DMS153 treated with DMSO at 0.1 percent for 48 hours (cell line): ENCODE measurements around the gene ACTR1A.
"Not testable (repeated sequence)": the region's sequence is repeated elsewhere in the genome, so short reads cannot be mapped to it uniquely, and the experiment has no call there.

Experiments
- DNase-seq: peaks from one replicate; lab custom pipeline; 2025; ENCODE audit not compliant: unreplicated experiment; lab: John Stamatoyannopoulos, UW

The ACTR1A gene

DNA sequence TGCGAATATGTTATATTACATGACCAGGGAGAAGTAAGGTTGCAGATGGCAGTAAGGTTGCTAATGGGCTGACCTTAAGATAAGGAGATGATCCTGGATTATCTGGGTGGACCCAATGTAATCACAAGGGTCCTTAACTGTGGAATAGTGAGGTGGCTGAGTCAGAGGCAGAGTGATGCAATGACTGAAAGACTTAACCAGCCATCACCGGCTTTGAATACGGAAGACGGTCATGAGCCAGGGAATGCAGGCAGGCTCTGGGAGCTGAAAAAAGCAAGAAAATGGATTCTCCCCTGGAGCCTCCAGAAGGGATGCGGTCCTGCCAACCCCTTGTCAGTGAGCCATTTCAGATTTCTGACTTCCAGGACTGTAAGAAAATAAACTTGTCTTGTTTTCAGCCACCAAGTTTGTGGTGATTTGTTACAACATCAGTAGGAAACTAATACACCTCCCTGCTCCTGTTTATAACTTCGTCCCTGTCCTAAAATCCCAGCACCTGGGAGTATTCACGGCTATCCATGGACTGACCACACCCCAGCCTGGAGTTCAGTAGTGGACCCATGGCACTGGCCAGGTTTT, 46.5 kb downstream of the ACTR1A start:
- no peak for DNase-seq

DNA sequence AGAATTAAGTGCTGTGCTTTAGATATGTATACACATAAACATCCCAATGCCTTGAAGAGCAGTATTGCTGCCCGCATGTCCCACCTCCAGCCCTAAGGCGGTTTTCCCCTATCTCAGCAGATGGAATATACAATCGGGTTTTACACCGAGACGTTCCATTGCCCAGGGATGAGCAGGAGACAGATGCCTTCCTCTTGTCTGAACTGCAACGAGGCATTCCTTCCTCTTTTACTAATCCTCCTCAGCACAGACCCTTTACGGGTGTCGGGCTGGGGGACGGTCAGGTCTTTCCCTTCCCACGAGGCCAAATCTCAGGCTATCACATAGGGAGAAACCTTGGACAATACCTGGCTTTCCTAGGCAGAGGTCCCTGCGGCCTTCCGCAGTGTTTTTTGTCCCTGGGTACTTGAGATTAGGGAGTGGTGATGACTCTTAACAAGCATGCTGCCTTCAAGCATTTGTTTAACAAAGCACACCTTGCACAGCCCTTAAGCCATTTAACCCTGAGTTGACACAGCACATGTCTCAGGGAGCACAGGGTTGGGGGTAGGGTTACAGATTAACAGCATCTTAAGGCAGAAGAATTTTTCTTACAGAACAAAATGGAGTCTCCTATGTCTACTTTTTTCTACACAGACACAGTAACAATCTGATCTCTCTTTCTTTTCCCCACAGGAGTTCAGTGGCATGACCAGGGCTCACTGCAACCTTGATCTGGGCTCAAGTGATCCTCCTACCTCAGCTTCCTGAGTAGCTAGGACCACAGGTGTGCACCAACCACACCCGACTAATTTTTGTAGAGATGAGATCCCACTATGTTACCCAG, 47.6 kb downstream of the ACTR1A start:
- DNase-seq, result not testable (repeated sequence)

DNA sequence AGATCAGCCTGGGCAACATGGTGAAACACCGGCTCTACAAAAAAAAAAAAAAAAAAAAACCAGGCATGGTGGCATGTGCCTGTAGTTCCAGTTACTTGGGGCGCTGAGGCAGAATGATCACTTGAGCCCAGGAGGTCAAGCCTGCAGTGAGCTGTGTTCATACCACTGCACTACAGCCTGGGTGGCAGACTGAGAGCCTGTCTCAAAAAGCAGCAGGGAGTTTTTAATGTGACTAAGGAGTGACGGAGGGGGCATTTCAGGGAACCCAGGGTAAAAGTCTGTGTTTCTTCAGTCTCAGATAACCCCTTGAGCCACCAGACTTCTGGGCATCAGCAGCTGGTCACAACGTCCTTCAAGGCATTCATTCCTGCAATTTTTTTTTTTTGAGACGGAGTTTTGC, 49.0 kb downstream of the ACTR1A start:
- no peak for DNase-seq

DNA sequence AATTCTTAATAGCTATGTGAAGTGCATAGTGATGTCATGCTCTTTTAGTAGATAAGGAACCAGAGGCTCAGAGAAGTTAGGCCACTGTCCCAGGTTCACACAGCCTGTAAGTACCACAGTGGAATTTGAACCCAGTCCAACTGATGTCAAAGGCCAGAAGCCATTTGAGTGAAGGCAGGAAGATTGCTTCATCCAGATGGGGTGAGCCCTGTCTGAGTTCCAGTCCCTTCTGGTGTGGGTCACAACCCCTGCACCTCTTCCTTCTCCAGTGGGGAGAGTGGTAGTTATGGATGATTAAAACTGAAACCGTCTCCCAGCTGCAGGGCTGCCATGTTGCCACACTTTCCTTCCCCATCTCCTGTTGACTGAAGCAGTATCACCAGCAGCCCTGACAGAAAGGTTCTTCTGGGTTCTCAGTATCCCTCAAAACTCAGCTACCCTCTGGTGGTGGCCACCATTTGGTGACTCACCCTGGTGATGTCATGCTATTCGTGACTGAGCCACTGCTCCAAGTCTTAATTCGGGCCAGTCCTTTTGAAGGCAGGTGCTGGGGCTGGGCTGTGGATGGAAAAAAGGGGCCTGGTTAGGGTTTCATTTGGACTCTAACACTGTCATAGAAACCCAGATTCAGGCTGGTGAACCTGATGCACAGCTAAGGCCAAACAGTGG, 49.7 kb downstream of the ACTR1A start:
- no peak for DNase-seq

DNA sequence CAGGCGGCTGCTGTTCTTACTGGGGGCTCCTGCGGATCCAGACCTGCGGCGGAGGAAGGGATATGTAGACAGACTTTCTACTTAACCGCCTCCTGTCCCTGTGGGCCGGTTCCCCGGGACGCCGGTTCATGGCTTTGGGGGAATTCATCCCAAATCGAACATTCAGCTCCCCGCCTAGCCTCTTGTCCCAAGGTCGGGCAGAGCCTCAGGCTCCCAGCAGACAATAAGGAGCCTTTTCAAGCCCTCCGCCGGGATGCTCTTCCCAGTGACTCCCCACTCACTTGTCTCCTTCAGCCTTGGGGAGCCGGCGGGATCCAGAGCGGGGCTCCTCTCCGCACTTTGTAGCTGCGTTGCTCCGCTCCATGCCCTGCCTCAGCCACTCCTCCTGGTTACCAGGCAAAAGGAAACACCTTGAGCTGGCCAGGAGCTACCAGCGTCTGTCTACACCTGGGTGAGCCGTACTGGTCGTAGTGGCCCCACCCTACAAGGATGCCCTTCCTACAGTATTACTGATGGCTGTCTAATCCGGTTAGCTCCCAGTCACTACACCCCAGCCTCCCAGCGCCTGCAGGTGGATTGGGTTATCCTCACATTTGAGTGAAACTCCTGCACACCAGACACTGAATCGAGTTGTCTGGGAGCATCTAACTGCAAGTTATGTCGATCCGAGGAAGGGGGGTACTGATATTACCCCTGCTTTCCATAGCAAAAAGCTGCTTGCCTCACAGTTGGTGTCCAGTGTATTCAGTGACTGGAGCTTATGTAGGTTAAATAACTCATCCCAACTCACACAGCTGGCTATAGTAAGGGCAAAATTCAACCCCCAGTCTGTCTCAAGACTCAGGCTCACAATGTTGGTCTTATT, 51.2 kb downstream of the ACTR1A start, which contains the start of gene C10orf95:
Gene C10orf95 (minus strand): TSS at position 439 of the 865 bp plus-strand sequence. CDS start 450 bp downstream, outside the sequence.
- DNase-seq, result no peak

DNA sequence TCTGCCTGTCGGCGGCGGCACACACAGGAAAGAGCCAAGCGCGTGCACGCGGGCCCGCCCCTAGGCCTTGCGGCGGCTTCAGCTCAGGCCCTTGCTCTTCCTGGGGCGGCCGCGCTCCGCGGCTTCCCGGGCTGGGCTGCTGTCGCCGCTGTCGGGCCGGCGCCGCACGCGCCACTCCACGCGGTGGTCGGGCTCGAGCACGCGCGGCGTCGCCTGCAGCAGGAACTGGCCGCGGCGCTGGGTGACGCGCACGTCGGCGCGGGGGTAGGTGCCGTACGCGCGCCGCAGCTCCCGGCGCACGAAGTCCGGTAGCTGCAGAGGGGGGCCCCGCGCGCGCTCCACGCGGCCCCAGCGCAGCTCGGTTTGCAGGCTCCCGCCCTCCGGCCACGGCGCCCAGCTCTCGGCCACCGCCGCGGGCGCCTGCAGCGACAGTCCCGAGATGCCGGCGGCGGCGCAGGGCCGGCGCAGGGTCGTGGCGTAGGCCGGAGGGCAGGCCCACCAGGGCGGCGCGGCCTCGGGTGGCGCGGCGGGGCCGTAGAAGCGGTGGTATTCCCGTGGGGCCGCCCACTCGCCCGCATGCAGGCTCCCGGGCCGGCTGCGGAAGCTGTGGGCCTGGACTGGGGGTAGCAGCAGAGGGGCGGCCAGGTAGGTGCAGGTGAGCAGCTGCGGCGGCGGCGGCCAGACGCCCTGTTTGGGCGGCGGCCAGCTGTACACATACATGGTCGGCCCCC, 52.0 kb downstream of the ACTR1A start:
- DNase-seq, result peak; percentile 71

DNA sequence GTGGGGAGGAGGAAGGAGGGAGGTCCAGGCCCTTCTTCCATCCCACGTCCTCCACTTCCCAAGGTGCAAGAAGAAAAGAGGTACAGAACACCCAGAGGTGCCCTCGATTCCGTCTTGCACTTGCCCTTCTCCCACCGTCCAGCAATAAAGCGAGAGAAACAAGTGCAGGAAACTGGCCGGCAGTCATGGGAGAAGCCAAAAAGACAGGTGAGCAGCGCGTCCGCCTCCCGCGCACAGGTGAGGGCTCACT, 52.5 kb downstream of the ACTR1A start:
- DNase-seq, result no peak

DNA sequence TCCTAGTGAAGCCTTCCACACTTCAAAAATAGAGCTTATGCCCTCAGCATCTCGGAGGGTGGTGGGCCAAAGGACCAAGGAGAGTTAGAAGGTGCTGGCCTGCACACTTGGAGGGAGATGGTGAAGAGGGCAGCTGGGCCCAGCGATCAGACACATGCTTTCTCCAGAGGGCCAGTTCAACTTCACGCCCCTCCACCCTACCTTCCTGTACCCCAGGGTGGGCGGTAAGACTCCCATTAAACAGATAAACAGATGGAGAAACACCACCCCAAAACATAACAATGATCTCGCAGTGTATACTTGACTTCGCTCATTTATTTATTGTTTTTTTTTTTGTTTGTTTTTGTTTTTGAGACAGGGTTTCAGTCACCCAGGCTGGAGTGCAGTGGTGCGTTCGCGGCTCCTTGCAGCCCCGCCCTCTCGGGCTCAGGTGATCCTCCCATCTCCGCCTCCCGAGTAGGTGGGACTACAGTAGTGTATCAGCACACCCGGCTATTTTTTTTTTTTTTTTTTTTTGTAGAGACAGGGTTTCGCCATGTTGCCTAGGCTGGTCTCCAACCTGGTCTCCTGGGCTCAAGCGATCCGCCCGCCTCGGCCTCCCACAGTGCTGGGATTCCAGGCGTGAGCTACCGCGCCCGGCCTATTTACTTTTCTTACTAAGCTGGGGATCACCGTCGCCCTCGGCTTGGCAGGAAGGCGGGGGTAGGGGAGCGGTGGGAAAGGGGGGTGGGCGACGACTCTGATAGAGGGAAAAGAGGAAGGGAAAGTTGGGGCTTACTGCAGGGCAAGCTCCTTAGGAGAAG, 53.0 kb downstream of the ACTR1A start:
- DNase-seq, result peak; percentile 39

DNA sequence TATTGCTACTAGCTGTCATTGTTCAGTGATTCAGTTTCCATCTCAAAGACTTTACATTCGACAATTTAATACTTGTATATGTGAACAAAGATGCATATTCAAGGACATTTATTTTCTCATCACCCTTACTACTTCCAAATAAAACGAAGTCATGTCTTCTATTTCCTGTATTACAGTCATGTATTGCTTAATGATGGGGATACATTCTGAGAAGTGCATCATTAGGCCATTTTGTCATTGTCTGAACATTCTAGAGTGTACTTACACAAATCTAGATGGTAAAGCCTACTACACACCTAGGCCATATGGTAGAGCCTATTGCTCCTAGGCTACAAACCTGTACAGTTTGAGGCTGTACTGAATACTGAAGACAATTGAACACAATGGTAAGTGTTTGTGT, 57.7 kb downstream of the ACTR1A start:
- DNase-seq, result no peak

DNA sequence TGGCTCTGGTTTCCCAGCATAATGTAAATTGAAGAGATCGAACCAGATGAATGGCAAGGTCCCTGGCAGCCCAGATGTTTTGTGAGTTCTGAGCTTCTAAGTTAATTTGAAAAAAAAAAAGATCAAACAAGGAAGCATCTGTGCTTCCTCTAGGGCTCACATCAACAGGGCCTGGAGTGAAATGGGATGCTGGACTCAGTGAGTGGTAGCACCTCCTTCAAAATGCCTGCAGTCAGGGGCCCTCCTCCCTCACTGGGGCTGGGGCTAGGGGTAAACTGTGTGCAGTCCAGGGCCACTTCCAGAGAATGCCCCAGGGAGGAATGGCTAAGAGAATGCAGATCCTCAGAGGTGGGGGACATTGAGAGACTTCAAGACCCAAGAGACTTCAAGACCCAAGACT, 64.1 kb downstream of the ACTR1A start:
- DNase-seq, result no peak

DNA sequence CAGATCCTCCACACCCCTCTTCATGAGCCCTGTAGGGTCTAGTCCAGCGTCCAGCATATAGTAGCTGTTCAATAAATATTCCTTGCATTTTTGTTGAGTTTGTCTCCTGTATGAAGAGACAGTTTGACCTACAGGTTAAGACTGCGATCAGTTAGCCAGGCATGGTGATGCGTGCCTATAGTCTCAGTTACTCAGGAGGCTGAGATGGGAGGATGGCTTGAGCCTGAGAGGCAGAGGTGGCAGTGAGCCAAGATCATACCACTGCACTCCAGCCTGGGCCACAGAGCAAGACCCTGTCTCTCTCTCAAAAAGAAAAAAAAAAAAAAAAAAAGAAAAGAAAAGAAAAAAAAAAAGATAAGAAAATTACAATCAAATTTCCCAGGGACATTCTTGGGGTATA, 65.0 kb downstream of the ACTR1A start:
- DNase-seq, result no peak

DNA sequence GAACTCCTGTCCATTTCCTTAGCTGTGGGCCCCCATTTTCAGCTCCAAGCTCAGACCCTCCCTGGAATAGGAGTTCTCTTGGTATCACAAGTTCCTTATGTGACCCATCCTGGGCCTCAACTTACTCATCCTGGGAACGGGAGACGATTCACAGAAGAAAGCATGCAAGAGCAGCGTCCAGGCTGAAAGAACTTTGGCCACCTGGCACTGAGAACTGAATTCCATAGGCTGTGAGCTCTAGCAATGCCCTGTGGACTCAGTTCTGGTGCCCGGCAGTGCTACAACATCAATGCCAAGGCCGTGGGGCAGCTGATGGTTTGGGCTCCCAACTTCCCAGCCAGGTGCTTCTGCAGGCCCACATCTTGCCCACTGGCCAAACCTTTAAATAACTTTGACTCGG, 66.2 kb downstream of the ACTR1A start:
- DNase-seq, result no peak

DNA sequence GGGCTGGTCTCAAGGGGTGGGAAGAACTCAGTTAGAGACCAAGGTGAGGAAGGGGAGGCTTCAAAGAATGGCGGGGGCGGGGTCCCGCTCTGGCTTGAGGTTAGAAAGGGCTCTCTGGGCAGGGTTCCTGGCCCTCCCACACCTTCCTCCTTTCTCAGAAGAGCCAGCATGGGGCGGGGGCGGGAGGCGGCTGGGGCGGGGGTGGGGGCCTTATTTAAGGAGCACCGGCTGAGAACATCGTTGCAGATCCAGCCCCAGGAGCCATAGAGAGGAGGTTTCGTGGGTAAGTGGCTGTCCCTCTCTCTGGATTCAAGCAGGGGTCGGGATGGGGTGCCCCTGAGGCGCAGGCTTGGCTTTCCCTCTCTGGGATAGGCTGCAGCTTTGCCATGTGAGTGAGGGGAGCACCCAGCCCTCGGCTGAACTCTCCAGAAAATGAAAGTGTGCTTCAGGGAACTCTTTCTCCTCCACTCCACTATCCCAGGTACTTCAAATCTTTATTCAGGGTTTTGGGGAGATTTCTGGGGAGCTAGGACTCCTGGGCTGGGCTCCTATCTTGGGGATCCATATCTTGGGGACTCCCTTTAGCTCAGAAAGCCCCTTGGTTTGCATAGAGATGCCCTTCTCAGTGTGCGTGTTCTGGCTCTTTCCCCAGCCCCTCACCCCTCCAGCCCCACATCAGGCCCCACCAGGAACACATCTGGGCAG, 66.8 kb downstream of the ACTR1A start:
- no peak for DNase-seq

DNA sequence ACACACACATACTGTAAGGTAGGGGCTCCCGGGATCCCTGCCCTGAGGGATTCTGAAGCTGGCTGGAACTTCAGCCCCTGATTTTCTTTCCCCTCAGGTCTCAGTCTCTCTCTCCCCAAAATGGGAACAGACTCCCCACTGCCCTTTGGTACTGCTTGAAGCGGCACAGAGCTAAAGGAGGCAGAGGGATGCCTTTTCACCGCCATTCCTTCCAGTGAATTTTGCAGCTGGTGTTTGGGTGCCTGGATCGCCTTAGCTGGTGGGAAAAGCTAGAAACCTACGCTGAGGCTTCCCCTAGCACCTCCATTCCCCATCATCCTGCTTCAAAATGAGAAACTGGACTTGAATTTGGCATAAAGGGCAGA, 67.4 kb downstream of the ACTR1A start:
- DNase-seq, result no peak

DNA sequence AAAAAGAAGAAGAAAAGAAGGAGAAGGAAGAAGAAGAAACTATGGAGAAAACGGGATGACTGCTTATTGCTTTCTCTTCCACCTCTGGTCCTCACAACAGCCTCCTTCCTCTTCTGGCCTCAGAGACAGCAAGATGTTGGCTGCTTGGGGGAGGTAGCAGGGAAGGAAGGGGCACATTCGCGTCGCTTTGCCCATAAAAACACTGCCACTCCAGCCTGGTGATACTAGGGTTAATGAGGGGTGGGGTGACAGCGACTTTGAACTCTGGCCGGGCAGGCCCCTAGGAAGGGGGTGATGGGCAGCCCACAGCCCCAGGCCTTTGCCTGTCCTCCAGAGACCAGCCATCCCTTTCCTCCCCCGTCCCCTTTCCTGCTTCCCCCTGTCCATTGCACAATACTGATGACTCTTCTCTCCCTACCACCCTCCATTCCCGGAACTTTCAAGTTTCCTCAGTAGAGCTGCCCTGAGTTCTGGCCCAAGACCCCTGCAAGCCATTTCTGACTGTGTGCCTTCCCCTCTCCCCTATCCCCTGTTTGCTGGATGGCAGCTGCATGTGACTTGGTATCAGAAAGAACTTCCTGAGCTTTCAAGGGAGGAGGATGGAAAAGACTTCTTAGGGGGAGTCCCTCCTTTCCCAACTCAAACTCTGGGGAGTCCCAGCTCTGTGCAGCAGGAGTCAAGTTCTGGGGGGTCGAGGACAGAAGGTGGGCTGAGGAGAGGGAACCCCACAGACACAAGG, 67.9 kb downstream of the ACTR1A start:
- DNase-seq, result no peak

DNA sequence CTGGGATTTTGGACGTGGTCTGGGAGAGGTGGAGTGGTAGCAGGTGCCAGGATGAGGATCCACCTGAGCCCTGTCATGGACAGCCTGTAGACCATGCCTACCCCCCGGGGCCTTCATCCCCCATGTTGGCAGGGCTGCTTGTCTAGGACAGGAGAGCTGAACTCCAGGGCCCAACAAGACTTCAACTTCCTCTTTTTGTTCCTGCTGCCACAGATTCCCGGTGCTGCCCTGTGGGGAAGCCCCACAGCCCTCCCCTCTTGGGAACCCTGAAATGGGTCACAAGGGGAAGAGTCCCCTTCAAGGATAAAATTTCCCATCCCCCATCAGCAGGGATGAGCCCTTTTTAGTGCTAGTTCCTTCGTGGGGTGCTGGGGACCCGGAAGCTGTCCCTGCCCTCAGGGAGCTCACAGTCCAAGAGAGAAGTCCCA, 68.9 kb downstream of the ACTR1A start:
- DNase-seq, result no peak

DNA sequence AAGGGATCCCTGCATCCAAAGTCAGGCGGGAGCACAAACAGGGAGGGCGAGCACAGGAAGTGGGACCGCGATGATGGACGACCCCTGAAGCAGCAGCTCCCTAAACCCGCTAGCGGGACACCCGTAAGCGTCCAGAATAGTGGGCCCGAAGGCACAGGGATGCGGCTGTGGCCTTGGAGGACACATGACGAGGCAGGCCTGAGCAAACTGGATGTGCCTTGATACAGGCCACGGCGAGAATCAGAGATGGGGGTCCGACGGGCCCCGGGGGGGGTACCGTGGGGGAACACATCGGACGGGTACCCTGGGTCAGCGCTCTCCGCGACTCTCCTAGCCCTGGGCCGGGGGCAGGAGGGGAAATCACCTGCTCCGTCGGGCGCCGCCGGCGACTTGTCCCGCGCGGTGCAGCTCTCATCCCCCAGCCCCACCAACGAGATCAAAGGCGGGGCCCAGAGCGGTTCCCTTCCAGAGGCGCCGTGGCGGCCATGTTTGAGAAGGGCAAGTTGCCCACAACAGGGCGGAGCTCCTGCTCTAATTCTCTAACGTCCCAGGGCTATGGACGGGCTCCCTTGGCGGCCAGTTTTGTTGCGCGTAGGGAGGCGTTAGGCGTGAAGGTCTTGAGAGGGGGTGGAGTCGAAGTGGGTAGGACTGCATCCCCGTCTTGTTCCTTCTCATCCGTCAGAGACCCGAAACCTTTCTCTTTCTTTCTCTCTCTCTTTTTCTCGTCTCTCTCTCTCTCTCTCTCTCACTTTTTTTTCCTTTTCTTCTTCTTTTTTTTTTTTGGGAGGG, 70.2 kb downstream of the ACTR1A start, which contains the start of gene CUEDC2:
Gene CUEDC2 (minus strand): TSS at position 413 of the 789 bp plus-strand sequence. CDS start 7,386 bp downstream, outside the sequence.
- DNase-seq, result peak; percentile 89
